HG02840 (cell line): ENCODE results near the gene FMNL2.
"Not testable (repeated sequence)": the region's sequence is repeated elsewhere in the genome, so short reads cannot be mapped to it uniquely, and the experiment has no call there.

Experiments used
- ATAC-seq: cut with Tn5 transposase; IDR thresholded peaks from one replicate; pipeline ENCODE4 v1.9.1; 2021; ENCODE audit warnings: mild to moderate bottlenecking, moderate library complexity, moderate number of reproducible peaks; ENCODE audit not compliant: unreplicated experiment, low FRiP score

FMNL2 gene

DNA sequence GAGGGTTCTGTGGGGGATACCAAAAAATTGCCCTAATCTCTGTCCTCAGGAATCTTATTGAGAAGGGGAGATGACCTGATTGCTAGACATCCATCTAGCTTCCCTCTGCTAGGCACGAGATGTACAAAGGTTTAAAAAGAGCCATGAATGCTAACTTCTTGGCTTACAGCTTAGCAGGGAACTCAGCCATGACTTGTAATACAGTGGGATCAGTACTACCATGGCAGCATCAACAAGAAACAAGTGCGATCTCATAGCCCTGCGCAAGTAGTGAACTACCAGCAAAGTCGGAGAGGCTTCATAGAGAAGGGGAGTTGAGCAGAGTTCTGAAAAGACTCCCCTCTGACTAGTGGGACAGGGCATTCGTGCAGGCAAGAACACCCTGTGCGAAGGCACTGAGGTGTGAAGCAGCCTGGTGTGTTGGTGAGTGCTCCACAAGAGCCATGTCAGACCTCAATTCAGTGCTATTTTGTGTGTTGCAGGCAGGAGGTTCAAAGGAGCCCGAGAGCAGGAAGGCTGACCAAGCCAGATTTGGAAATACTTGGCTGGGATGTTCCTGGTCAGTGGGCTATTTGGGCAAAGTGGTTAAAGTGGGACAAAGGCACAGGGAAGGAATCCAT, 130.0 kb downstream of the FMNL2 start:
- no peak for ATAC-seq

DNA sequence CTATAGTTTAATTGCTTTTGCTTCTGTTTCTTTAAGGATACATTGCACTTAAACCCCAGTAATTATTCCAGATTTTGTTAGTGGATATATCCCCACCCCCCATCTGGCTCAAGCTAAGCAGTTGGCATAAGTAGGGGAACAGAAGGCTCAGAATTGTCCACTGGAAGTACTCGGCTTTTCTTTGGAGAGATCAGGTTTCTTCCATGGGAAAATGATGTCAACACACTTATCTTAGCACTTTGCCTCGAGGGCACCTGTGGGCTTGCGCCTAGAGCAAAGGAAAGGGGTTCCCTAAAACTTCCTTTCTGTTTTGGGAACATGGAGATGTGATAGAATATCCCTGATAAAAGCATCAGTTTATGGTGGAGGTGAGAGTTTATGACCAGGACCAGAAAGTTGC, 130.6 kb downstream of the FMNL2 start:
- ATAC-seq: no peak

DNA sequence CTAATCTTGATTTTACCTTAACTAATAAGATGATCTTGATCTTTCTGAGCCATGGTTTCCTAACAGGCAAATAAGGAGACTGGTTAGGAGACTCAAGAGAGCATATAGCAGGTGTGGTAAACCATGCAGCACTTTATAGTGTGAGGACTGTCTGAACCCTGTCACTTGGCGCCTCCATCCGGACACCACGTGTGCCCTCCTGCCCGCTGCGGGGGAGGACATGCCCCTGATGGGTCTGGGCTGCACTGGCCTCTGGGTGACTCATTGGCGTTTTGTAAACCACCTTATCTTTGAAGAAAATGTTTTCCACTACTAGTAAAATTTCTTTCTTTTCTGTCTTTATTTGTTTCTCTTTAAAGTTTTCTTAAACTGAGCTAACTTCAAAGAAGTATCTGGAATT, 131.1 kb downstream of the FMNL2 start:
- no peak for ATAC-seq

DNA sequence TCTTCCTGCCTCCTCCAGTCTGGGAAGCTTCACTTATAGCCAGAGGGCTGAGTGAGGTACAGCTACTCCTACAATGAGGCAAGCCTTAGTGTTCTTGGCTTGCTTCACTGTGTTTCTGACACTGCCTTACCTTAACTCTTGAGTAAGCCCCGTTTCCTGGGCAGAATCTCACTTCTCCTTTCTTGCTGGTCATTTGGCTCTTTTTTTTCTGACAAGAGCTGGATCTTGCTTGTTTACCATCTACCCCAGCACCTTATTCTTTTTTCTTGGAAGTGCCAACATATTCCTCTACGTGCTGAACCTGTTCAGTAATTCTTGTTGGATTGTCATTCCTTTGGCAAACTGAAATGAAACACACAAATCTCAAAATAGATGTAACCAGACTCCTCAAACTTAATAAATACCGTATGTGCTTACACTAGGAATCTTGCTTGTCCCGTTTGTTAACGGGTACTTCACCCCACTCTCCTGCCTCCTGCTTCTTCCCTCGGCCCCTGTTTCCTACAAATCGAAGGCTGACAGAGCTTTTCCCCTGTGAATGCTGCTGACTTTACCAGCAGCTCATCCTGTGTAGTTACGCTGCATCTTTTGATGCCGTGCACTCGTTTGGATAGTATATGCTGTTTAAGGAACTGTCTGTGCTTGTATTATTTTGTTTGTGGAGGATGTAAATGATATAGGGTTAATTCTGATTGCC, 132.2 kb downstream of the FMNL2 start:
- peak; percentile 77 for ATAC-seq

DNA sequence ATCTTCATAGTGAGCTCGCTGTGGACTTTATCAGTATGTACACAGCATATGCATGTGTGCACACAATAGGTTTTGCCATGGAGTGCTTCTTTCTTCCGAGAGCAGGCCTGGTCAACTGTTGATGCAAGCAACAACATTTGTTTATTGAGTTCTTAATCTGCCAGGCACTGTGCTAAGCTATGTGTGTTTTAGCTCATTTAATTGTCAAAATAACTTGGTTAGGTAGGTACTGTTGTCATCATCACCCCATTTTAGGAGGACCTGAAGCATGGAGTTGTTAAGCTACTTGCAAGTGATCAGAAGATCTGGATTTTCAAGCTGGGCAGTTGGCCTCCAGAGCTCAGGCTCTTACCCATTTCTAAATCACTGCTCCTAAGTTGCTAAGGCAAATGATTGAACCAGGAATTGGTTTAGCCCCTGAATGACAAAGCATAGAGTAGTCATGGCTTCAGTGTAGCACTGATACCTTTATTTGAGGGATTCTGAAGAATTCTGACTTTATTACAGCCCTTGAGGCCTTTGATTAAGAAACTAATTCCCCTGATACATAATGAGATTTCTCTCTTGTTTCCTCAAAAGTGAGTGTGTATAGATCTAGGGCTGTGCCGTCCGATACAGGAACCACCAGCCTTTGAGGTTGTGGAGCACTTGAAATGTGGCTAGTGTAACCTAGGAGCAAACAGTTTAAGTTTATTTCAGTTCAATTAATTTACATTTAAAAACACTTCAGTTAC, 132.9 kb downstream of the FMNL2 start:
- no peak for ATAC-seq

DNA sequence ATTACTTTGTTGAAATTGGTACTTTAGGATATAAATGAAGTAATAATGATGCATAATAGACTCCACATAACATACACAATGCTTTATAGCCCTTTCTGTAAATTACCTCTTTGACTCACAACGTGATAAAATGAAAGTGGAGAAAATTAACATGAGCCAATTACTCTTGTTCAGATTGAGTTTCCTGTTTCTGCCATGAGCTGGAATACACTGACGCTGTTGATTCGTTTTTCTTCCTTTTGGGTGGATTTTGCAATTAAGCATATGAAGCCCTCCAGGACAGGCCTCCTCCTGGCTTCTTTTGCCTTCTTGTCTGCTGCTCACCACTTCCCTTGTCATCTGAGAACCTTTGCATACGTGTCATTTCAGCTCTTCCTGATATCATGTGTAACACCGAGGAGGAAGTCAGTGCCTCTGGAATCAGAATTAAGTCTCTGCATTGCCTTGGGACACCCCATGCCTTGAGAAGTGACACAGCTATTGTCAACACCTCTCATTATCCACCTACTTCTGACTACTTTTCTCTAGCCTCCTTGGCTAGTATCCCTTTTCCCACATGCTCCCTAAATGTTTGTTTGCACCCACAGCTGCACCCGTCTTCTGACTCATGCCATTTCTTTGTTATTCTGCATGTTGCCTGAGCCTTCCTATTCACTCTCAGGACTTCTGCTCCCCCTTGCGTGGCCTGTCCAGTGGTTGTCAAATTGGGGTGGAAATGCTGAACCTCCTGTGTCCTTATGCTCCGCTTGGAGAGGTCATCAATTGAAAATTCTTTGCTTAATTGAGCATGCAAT, 134.1 kb downstream of the FMNL2 start:
- no peak for ATAC-seq

DNA sequence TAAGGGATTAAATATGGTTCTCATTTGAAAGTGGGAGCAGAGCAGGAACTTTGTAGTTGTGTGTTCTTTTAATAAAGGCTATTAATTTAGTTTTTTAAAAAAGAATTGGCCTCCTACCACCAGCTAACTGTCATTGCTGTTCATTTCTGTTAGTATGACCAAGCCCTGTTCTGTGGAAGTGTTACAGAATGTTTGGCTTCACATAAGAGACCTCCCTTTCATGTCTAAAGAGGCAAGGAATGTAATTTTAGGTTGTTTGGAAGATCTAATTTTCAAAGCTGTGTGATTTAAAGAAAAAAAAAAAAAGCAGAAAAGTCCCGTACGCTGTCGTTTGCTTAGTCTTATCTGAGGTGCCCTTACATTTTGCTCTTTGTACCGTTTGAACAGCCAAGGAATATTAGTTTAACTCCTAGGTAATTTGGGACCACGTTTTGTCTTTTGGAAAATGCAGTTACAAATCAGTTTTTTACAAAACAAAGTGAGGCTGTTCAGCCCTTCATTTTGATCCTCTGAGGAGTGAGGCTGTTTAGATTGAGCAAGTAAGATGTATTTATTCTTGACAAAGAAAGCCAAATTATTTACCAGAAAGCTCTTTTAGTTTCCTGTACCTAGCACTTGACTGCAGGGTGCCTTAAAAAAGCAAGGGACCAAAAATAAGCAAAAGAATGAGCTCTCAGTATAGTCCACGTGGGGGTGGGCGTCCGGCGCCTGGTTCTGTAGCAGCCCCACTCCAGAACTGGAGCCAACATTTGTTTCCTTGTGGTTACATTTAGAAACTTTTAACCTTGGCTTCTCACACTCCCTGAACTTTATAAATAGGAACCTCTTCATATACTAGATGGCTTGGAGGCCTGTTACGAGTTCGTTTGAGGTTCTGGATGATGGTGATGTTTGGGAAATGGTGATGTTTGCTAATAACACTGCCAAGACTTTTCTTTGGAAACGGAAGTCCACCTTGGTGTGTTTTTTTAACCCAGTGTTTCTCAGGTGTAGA, 136.2 kb downstream of the FMNL2 start:
- no peak for ATAC-seq

DNA sequence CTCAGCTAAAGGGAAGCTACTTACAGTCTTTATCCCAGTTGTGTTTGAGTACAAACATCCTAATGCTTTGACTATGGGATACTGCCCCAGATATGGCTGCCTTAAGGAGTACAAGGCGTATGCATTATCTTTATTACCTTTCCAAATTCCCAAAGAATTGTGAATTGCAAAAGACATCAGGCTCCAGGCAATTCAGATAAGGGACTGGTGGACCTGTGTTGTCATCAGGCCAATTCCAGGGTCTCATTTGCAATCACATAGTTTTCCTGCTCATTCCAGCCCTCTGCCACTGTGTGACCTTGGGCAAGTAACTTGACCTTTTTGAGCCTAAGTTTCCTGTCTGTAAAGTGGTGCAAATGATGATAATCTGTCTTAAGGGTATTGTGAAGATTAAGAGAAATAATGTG, 137.5 kb downstream of the FMNL2 start:
- no peak for ATAC-seq

DNA sequence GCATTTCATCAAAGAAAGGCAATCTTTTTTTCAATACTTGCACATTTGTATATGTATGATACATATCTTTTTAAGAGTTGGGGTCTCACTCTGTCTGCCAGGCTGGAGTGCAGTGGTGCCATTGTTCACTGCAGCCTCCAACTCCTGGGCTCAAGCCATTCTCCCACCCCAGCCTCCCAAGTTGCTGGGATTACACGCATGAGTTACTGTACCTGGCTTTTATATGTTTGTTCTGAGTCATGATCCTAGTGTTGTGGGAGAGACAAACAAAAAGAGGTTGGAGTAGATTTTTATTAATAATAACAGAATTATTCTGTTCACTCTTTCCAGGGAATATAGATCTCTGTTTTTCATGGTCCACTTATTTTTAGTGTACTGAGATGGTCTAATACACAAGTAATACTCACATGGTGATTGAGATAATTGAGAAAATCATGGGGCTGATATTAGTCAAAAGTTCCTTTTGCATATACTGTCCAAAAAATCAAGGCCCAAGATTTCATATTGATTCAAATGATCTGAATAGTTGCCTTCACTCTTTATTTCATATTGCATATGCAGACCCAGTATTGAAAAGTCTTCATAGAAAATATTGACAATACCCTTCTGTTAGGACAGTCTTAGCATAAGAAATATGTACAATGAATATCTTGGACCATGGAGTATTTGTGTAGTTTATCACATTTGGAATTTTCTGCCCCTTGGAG, 138.3 kb downstream of the FMNL2 start:
- no peak for ATAC-seq

DNA sequence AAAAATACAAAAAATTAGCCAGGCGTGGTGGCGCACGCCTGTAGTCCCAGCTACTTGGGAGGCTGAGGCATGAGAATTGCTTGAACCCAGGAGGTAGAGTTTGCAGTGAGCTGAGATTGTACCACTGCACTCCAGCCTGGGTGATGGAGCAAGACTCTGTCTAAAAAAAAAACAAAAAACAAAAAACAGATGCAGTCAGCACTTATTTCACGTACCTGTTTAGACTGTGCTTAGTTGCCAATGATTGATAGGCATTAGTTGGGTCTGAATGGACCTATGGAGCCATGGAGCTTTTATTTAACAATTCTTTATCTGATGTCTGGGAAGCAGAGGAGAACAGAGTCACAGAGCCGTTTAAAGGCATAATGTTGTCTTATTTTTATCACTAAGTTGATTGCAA, 139.5 kb downstream of the FMNL2 start:
- not testable (repeated sequence) for ATAC-seq

DNA sequence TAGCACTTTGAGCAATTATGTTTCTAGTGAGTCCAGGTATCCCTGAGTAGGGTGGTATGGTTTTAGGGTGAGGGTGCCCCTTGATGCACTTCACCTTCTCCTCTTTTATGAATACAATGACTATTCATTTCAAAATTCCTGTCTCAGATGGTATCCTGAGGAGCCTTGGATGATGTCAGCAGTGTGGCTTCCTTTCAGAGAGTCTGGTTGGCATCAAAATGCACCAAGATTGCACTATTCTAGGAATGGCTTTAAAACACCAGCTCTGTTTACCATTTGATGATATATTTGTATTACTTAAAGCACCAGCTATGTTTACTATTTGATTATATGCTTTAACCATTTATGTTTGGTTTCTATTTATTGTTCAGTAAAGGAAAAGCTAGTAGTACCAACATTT, 141.0 kb downstream of the FMNL2 start:
- ATAC-seq: no peak

DNA sequence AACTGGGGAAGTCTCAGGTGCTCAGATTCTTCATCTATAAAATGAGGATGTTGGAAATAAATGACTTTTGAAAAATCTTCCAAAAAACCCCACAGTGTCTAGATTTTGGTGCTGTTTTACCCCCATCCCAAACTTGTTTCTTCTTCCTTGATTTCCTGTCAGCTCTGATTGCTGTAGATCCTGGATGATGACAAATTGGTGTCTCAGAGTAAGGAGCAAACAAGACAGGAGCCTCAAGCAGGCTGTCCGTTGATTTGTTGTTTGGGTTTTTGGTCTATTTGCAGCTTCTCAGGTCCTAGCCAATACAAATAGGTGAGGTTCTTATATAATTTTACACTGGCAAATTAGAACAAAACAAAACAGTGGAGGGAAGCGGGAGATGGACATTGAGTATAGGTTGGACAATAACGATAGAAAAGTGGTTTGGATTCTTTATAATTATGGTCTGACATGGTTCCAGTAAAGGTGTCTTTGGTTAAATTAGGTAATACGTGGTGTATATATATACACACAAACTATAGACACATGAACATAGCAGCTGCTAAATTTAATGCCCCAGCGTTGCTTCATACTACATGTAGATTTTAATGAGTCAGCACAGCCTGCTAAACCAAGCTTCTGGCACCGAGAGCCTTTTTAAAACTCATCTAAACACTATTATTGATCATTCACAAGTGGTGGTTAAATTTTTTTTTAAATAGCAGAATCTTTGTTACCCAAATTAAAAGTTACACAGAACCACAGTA, 142.5 kb downstream of the FMNL2 start:
- no peak for ATAC-seq

DNA sequence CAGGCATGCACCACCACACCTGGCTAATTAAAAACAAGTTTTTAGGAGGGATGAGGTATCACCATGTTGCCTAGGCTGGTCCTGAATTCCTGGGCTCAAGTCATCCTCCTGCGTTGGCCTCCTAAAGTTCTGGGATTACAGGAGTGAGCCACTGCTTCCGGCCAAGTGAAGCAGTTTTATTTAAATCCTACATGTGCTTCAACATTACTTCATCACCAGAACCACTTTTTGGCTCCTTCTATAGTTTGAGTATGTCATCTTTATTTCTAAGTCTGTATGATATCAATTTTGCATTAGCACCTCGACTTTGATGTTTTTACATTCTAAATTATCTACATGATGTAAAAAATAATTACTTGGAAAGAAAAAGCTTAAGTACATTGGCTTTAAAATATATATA, 144.3 kb downstream of the FMNL2 start:
- no peak for ATAC-seq

DNA sequence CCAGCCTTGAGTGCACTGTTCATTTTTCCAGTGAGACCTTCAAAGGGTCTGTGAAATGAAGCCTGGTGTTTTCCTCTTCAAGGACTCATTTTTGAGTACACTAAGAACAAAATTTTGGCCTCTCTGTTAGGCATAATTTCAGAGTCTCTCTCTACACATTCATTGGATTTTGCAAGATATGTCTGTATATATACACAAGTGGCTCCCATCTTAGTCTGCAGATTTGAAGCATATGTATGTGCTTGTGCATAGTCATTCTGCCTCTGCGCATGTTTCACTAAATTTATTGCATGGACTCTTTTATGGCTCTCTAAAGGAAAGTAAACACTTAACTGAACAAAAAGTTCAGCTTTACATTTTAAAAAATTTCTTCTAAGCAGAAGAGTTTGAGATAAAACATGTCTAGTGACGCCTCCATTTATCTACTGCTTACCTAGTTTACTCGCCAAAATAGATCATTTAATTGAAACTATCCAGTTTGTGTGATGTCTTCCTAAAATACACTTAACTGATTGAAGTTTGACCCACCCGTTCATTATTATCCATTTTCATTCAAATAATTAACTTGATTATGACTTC, 145.9 kb downstream of the FMNL2 start:
- no peak for ATAC-seq

DNA sequence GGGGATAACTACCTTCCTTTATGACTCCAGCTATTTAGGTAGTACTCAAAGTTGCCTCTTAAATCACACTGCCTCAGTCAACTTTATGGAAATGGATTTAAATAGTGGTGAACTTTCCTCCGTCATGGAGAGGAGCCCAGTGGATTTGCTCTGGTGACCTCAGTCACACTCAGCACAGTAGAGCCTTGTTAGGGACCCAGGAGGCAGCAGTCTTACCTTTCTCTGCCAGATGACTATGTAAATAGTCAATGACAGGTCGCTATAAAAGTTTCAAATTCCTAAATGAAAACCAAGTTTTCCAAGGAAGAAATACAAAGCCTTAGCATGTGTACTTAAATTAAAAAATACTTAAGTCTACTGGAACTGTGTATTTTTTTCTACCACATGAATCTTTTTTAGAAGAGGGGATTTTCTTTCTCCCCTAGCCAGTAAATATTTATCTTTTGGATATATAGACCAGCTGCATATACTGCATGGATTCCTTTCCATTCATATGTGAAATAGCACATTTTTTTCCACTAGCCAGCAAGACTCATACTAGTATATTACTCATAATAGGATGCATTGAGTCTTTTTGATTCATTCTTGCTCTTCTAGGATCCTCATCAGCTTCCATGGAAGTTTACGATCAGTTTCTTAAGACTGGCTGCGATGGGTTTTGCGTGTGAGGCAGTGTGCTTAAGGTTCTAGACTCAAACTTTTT, 147.1 kb downstream of the FMNL2 start:
- ATAC-seq: no peak

DNA sequence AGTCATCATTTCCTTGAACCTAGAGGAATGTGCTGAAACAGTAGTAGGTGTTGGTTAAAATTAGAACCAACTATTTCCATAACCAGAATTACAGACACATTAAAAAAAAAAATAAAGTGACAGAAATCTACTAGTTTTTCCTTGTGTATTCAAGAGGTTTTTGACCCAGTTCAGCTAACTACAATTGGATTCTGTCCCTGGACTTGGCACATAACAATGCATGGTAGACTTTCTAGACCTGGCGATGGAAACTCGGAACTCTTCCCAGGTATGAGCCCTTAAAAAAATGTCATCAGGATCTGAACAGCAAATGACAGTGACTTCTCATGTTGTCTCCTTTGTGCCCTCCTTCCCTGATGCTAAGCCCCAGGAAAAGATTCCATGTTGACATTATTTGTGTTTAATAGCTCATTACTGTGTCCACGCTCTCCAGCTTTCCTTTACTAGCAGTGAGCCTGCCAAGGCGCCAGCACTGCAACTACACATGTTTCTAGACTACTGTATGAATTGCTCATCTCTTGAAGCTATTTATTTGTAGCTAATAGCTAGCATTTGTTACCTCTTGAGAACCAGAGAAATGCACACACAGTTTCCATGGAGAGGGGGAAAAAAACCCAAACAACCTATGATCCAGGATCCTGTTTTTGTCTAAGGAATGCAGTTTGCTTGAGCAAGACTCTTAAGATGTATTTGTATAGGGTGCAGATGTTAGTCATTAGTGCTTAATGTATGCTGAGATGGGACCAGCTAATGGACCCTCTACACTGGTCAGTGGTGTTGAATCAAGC, 148.5 kb downstream of the FMNL2 start:
- ATAC-seq: no peak
